ENCODE measurements around the gene UAP1. TPM values are rescaled to one million over a fixed set of nuclear protein-coding genes. Genes with fewer than 3 reads are reported as not detected.

UAP1 gene
- total and polyA plus RNA-seq, 2 donors (not counting 3 experiments of a cell fraction or from before 2014, with no cell fraction given) = 30.6 to 89.8 TPM

DNA sequence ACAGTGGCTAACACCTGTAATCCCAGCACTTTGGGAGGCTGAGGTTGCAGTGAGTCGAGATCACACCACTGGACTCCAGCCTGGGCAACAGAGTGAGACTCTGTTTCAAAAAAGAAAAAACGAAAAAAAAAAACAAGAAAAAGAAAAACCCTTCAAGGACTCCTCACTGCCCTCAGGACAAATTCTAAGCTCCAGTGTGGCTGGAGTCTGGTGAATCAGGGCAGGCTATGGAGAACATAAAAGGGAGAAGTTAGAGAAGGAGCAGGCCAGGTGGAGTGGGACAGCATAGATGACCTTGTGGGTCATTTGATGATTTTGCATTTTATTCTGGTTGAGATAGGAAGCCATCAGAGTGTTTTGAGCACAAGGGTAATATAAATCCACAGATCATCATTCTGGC, 12.5 kb upstream of the UAP1 start:
- no TSS peak for BruUV-seq (replicated peaks)
- Histone ChIP-seq H2AFZ (ENCODE audit: low read depth, low read length) (no peak overlapping the region), H3K4me3 (replicated peaks in 1 of 3; ENCODE audit: insufficient read depth in 1 of 3, low read depth in 1 of 3, low read length in 3 of 3) (no peak overlapping the region), H3K4me1 (ENCODE audit: control insufficient read depth, extremely low read depth, insufficient read depth, low read length) (no peaks in the 10 kb centered on the region), H3K9ac (replicated peaks; ENCODE audit: extremely low read depth, insufficient read depth, low read length) (no peak overlapping the region), H3K27ac (ENCODE audit: insufficient read depth, low read depth, low read length) (no peak overlapping the region), H3K9me1 (replicated peaks; ENCODE audit: control insufficient read depth, extremely low read depth, insufficient read depth, low read length) (no peaks in the 10 kb centered on the region), H3K27me3 (ENCODE audit: control insufficient read depth in 2 of 2, insufficient read depth in 2 of 2, low read length in 2 of 2) (no peaks in the 10 kb centered on the region), H4K20me1 (replicated peaks; ENCODE audit: control insufficient read depth, extremely low read depth, insufficient read depth, low read length) (no peaks in the 10 kb centered on the region), H3K36me3 (ENCODE audit: control insufficient read depth in 2 of 2, extremely low read depth in 1 of 2, insufficient read depth in 2 of 2, low read length in 2 of 2) (no peaks in the 10 kb centered on the region), H3K79me2 (ENCODE audit: control insufficient read depth, insufficient read depth, low read length) (no peaks in the 10 kb centered on the region), H3K9me3 (replicated peaks; ENCODE audit: control insufficient read depth, insufficient read depth, low read length) (no peaks in the 10 kb centered on the region), H3K4me2 (ENCODE audit: insufficient read depth, low read length) (no peak overlapping the region)
- no peak for TF ChIP-seq POLR2AphosphoS5 (IDR thresholded peaks at IDR 0.05; ENCODE audit: insufficient read depth, low read depth, low read length)
- TF ChIP-seq GATA2 (IDR thresholded peaks at IDR 0.05; ENCODE audit: insufficient read depth, insufficient read length, low read depth, low read length) = no peak
- no peak for TF ChIP-seq POLR2A (IDR thresholded peaks at IDR 0.05; ENCODE audit: low read depth, low read length)
- TF ChIP-seq, protein P1, sequence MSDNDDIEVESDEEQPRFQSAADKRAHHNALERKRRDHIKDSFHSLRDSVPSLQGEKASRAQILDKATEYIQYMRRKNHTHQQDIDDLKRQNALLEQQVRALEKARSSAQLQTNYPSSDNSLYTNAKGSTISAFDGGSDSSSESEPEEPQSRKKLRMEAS (IDR thresholded peaks at IDR 0.05; ENCODE audit: insufficient read depth, insufficient read length) = no peak
- TF ChIP-seq, protein P2, sequence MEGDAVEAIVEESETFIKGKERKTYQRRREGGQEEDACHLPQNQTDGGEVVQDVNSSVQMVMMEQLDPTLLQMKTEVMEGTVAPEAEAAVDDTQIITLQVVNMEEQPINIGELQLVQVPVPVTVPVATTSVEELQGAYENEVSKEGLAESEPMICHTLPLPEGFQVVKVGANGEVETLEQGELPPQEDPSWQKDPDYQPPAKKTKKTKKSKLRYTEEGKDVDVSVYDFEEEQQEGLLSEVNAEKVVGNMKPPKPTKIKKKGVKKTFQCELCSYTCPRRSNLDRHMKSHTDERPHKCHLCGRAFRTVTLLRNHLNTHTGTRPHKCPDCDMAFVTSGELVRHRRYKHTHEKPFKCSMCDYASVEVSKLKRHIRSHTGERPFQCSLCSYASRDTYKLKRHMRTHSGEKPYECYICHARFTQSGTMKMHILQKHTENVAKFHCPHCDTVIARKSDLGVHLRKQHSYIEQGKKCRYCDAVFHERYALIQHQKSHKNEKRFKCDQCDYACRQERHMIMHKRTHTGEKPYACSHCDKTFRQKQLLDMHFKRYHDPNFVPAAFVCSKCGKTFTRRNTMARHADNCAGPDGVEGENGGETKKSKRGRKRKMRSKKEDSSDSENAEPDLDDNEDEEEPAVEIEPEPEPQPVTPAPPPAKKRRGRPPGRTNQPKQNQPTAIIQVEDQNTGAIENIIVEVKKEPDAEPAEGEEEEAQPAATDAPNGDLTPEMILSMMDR (IDR thresholded peaks at IDR 0.05; ENCODE audit: extremely low read depth in 1 of 2, insufficient read depth in 1 of 2, low read depth in 1 of 2, low read length in 2 of 2) = no peak
- no peak for TF ChIP-seq EZH2 (IDR thresholded peaks at IDR 0.05; ENCODE audit: borderline replicate concordance, low read depth, low read length, severe bottlenecking)
- no peak for TF ChIP-seq MYC (IDR thresholded peaks at IDR 0.05; ENCODE audit: low read depth, low read length)
- peak; percentile 31 for FAIRE-seq
- intact Hi-C loops (cut with micrococcal nuclease) = no loop called here
- dilution Hi-C loops (cut with MboI; ENCODE audit: extremely low pct_ligation_motif_present, low sequenced_read_pairs) = no loop called here
- POLR2A ChIA-PET = no interaction called here
- CTCF ChIA-PET = interaction anchor here (1.4 kb wide), 1 partner anchor 10 kb away, joined by 3 read pairs; no protein-coding TSS in a partner anchor
- DNase-seq (ENCODE audit: low read depth, low spot score) = no peak
